ENCODE data around the gene DOP1A. TPM values are rescaled to one million over a fixed set of nuclear protein-coding genes. Genes with fewer than 3 reads are reported as not detected.

Gene DOP1A
- total RNA-seq, 4 donors from 2014 or later = 44.8 to 118 (median 53.5) TPM

DNA sequence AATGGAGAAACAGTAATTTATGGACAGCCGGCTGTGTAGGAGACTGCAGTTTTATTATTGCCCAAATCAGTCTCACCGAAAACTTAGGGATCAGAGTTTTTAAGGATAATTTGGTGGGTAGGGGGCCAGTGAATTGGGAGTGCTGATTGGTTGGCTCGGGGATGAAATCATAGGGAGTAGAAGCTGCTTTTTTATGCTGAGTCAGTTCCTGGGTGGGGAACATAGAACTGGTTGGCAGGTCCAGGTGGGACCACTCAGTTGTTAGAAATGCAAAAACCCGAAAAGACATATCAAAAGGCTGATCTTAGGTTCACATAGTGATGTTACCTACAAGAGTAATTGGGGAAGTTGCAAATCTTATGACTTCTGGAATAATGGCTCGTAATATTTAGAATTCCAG is 59.3 kb downstream of the DOP1A start:
- H3K36me3 ChIP-seq = peaks cover 86% of the 10 kb centered on the region
- WGBS = 94% methylated on average over 5 of the region's 5 CpGs
- H3K4me1 ChIP-seq = no peaks in the 10 kb centered on the region
- no peaks in the 10 kb centered on the region for H3K9me3 ChIP-seq
- TF ChIP-seq EP300 (IDR thresholded peaks at IDR 0.05) (no peak), POLR2A (IDR thresholded peaks at IDR 0.05) (no peak), POLR2AphosphoS5 (IDR thresholded peaks at IDR 0.05) (no peak), CTCF (IDR thresholded peaks at IDR 0.05) (no peak)
- no peak overlapping the region for H3K27ac ChIP-seq
- no peak overlapping the region for H3K4me3 ChIP-seq
- H3K27me3 ChIP-seq = no peaks in the 10 kb centered on the region
- no peak for DNase-seq (ENCODE audit: low spot score in 2 of 2)

DNA sequence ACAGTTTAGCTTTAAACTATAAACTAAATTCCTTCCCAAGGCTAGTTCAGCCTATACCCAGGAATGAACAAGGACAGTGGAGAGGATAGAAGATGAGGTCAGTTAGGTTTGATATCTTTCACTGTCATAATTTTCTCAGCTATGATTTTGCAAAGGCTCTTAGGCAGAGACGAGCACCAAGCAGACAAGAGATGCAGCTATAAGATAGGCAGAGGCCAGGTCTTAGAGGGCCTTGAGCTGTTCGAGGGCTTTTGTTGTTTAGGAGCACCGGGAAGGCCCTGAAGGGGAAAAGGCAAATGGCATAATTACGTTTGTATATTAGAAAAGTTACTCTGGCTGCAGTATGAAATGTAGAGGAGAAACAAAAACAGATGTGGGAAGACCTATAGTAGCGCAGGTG is 59.8 kb downstream of the DOP1A start:
- H3K27ac ChIP-seq = no peak overlapping the region
- peaks cover 91% of the 10 kb centered on the region for H3K36me3 ChIP-seq
- no peak for DNase-seq (ENCODE audit: low spot score in 2 of 2)
- H3K9me3 ChIP-seq = no peaks in the 10 kb centered on the region
- H3K27me3 ChIP-seq = no peaks in the 10 kb centered on the region
- no peaks in the 10 kb centered on the region for H3K4me1 ChIP-seq
- TF ChIP-seq POLR2AphosphoS5 (IDR thresholded peaks at IDR 0.05) (no peak), EP300 (IDR thresholded peaks at IDR 0.05) (no peak), POLR2A (IDR thresholded peaks at IDR 0.05) (no peak), CTCF (IDR thresholded peaks at IDR 0.05) (no peak)
- H3K4me3 ChIP-seq = no peak overlapping the region
- 93% methylated on average over 5 of the region's 5 CpGs for WGBS

- no peak overlapping the region for H3K4me3 ChIP-seq
- H3K27me3 ChIP-seq = no peaks in the 10 kb centered on the region
- DNase-seq (ENCODE audit: low spot score in 2 of 2) = no peak
- H3K27ac ChIP-seq = no peak overlapping the region
- no peaks in the 10 kb centered on the region for H3K4me1 ChIP-seq
- peaks cover 90% of the 10 kb centered on the region for H3K36me3 ChIP-seq
- 96% methylated on average over 2 of the region's 2 CpGs for WGBS
- TF ChIP-seq POLR2AphosphoS5 (IDR thresholded peaks at IDR 0.05) = no peak
- TF ChIP-seq CTCF (IDR thresholded peaks at IDR 0.05) = no peak
- no peak for TF ChIP-seq EP300 (IDR thresholded peaks at IDR 0.05)
- TF ChIP-seq POLR2A (IDR thresholded peaks at IDR 0.05) = no peak
- H3K9me3 ChIP-seq = no peaks in the 10 kb centered on the region
Observed at GRCh38 chr6:83127976-83128375, 60.5 kb downstream of the DOP1A start.

DNA sequence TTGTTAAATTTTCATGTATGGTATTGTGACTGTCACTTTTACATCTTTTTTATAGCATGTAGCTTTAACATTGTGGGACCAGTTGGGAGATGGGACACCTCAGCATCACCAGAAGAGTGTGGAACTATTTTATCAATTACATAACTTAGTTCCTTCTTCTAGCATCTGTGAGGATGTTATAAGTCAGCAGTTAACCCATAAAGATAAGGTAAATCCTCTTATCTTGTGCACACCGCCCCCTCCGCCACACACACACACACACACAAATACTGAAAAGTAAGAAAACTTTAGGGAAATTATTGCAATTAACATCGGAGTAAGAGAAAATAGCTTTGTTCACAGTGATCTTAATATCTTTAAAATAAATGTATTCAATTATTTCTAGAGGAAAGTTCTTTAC is 64.7 kb downstream of the DOP1A start:
- Histone ChIP-seq H3K27me3 (no peaks in the 10 kb centered on the region), H3K4me3 (no peak overlapping the region), H3K9me3 (no peaks in the 10 kb centered on the region), H3K36me3 (peaks cover 85% of the 10 kb centered on the region), H3K27ac (no peak overlapping the region), H3K4me1 (no peaks in the 10 kb centered on the region)
- WGBS = 96% methylated on average over 3 of the region's 3 CpGs
- no peak for DNase-seq (ENCODE audit: low spot score in 2 of 2)
- TF ChIP-seq POLR2AphosphoS5 (IDR thresholded peaks at IDR 0.05) = no peak
- no peak for TF ChIP-seq POLR2A (IDR thresholded peaks at IDR 0.05)
- TF ChIP-seq EP300 (IDR thresholded peaks at IDR 0.05) = no peak
- no peak for TF ChIP-seq CTCF (IDR thresholded peaks at IDR 0.05)

- no peak overlapping the region for H3K4me3 ChIP-seq
- H3K9me3 ChIP-seq = no peaks in the 10 kb centered on the region
- peaks cover 73% of the 10 kb centered on the region for H3K36me3 ChIP-seq
- DNase-seq (ENCODE audit: low spot score in 2 of 2) = no peak
- 96% methylated on average over 5 of the region's 5 CpGs for WGBS
- no peaks in the 10 kb centered on the region for H3K27me3 ChIP-seq
- H3K27ac ChIP-seq = no peak overlapping the region
- H3K4me1 ChIP-seq = no peaks in the 10 kb centered on the region
- no peak for TF ChIP-seq POLR2AphosphoS5 (IDR thresholded peaks at IDR 0.05)
- TF ChIP-seq CTCF (IDR thresholded peaks at IDR 0.05) = no peak
- TF ChIP-seq EP300 (IDR thresholded peaks at IDR 0.05) = no peak
- no peak for TF ChIP-seq POLR2A (IDR thresholded peaks at IDR 0.05)
Observed at GRCh38 chr6:83138118-83138722, 70.7 kb downstream of the DOP1A start.
